Type B pancreatic cell (in vitro differentiated cells): Measurements from ENCODE around the gene PTPRT. TPM values are rescaled to one million over a fixed set of nuclear protein-coding genes. Genes with fewer than 3 reads are reported as not detected.

Source experiments
- DNase-seq: peaks from one replicate; pipeline ENCODE4 v3.0.0; 2021; ENCODE audit warnings: mixed read lengths; ENCODE audit not compliant: unreplicated experiment; ENCODE audit errors: extremely low spot score
- H3K27ac Mint-ChIP-seq: 2 replicates; pipeline ENCODE4 v1.8.0; 2021; ENCODE audit warnings: mild to moderate bottlenecking, mixed read lengths
- H3K27me3 Mint-ChIP-seq: 2 replicates; pipeline ENCODE4 v1.8.0; 2021; ENCODE audit warnings: mixed read lengths
- H3K36me3 Mint-ChIP-seq: 2 replicates; pipeline ENCODE4 v1.8.0; 2021; ENCODE audit warnings: mixed read lengths
- H3K4me1 Mint-ChIP-seq: one replicate; pipeline ENCODE4 v1.8.0; 2021; ENCODE audit warnings: mixed read lengths; ENCODE audit not compliant: unreplicated experiment
- H3K4me3 Mint-ChIP-seq: 2 replicates; pipeline ENCODE4 v1.8.0; 2021; ENCODE audit warnings: mild to moderate bottlenecking, mixed read lengths
- H3K9me3 Mint-ChIP-seq: 2 replicates; pipeline ENCODE4 v1.8.0; 2021; ENCODE audit warnings: mixed read lengths
- total RNA-seq: library from RNA; stranded (reverse); gene quantifications from 2 replicates; pipeline ENCODE4 v1.2.1, GENCODE V29; 2021; ENCODE audit warnings: low replicate concordance
- TF ChIP-seq, protein P1 (sequence below): fragments of 200-600 bp; sonication (generic); conservative IDR thresholded peaks from 2 replicates; pipeline ENCODE4 v1.5.0; 2021; ENCODE audit warnings: antibody characterized with exemption, mild to moderate bottlenecking

PTPRT gene
- total RNA-seq, 1 donor from 2014 or later = 7.0 TPM

DNA sequence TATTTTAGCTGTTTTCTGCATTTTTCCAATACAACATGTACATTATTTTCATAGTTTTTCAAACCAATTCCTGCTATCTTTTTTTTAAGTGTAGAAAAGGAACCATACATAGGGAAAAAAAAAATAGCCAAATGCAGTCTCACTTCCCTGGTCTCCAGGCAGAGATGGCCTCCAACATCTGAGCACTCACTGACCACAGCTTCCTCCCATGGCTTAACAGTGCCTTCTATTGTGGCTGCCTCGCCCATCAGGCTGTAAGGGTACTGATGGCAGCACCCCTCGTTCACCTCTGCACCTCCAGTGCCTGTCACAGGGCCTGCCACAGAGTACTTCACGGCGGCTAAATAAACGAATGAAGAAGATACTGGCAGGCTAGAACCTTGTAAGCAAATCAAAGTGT is 591.1 kb downstream of the PTPRT start:
- Mint-ChIP-seq H3K27me3 (peaks cover 8% of the 10 kb centered on the region), H3K36me3 (no peaks in the 10 kb centered on the region), H3K9me3 (no peaks in the 10 kb centered on the region), H3K4me1 (no peaks in the 10 kb centered on the region), H3K27ac (no peak overlapping the region), H3K4me3 (no peak overlapping the region)
- DNase-seq = peak; percentile 27
- TF ChIP-seq, protein P1, sequence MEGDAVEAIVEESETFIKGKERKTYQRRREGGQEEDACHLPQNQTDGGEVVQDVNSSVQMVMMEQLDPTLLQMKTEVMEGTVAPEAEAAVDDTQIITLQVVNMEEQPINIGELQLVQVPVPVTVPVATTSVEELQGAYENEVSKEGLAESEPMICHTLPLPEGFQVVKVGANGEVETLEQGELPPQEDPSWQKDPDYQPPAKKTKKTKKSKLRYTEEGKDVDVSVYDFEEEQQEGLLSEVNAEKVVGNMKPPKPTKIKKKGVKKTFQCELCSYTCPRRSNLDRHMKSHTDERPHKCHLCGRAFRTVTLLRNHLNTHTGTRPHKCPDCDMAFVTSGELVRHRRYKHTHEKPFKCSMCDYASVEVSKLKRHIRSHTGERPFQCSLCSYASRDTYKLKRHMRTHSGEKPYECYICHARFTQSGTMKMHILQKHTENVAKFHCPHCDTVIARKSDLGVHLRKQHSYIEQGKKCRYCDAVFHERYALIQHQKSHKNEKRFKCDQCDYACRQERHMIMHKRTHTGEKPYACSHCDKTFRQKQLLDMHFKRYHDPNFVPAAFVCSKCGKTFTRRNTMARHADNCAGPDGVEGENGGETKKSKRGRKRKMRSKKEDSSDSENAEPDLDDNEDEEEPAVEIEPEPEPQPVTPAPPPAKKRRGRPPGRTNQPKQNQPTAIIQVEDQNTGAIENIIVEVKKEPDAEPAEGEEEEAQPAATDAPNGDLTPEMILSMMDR = no peak

DNA sequence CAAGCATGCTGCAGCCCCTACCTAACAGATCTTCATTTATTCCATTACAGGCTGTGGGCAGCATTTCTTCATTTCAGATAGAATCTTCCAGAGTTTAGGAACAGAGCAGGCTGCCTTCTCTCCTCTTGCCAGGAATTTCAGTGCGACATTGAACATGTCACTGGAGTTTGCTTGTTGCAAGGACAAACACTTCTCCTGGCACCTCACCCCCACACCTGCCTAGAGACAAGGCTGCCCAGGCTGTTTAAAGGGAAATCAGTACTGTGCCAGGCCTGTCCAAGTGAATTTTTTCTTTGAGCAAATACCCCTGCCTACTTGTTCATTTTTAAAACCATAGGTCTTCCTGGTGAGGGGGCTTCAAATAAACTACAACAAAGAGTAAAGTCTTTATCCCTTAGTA is 594.1 kb downstream of the PTPRT start:
- Mint-ChIP-seq H3K9me3 (no peaks in the 10 kb centered on the region), H3K36me3 (no peaks in the 10 kb centered on the region)
- TF ChIP-seq, protein P1 = no peak

DNA sequence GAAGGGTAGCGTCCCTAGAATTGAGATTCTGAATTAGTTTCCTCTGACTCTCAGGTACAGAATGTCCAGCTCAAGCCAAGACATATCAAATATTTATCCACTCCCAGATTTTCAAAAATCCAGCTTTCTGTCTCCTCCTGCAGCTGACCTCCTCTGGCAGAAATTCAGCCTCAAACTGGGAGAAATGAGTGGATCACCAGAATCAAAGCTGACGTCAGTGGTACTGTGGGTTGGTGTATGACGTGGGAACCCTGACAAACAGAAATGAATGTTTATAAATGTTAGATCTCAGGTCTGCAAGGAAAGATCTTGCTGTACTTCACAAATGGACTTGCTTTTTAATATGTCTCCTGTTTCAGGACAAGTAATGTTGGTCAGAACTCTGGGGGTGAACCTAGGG is 595.0 kb downstream of the PTPRT start:
- DNase-seq = no peak
- no peak overlapping the region for H3K27ac Mint-ChIP-seq
- peaks cover 16% of the 10 kb centered on the region for H3K27me3 Mint-ChIP-seq
- no peaks in the 10 kb centered on the region for H3K4me1 Mint-ChIP-seq
- no peaks in the 10 kb centered on the region for H3K36me3 Mint-ChIP-seq
- H3K9me3 Mint-ChIP-seq = no peaks in the 10 kb centered on the region
- H3K4me3 Mint-ChIP-seq = no peak overlapping the region
- TF ChIP-seq, protein P1 = no peak

More for the DNA sequence above, 594.1 kb downstream of the PTPRT start:
- H3K4me3 Mint-ChIP-seq = no peak overlapping the region
- H3K27ac Mint-ChIP-seq = no peak overlapping the region
- H3K27me3 Mint-ChIP-seq = peaks cover 16% of the 10 kb centered on the region
- peak; percentile 24 for DNase-seq
- no peaks in the 10 kb centered on the region for H3K4me1 Mint-ChIP-seq

DNA sequence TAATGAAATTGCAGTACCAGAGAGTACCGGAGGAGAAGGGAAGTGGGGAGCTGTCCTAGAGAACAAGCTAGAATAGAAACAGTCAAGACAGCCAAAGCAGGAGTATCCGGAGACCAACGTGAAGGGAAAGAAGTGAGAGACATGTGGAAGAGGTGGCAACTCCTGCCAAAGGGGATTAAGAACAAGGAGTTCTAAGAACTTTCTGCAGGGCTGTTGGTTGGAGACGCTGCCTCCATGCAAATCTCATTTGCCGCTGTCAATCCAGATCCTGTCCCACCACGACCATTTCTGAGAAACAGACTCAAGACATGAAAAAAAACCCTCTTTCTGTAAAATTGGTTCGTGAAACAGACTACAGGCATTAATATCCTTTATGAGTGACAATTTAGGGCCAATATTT is 595.7 kb downstream of the PTPRT start:
- no peaks in the 10 kb centered on the region for H3K36me3 Mint-ChIP-seq
- H3K4me3 Mint-ChIP-seq = no peak overlapping the region
- TF ChIP-seq, protein P1 = no peak
- no peaks in the 10 kb centered on the region for H3K9me3 Mint-ChIP-seq
- no peak for DNase-seq
- peaks cover 16% of the 10 kb centered on the region for H3K27me3 Mint-ChIP-seq
- H3K4me1 Mint-ChIP-seq = no peaks in the 10 kb centered on the region
- H3K27ac Mint-ChIP-seq = no peak overlapping the region

DNA sequence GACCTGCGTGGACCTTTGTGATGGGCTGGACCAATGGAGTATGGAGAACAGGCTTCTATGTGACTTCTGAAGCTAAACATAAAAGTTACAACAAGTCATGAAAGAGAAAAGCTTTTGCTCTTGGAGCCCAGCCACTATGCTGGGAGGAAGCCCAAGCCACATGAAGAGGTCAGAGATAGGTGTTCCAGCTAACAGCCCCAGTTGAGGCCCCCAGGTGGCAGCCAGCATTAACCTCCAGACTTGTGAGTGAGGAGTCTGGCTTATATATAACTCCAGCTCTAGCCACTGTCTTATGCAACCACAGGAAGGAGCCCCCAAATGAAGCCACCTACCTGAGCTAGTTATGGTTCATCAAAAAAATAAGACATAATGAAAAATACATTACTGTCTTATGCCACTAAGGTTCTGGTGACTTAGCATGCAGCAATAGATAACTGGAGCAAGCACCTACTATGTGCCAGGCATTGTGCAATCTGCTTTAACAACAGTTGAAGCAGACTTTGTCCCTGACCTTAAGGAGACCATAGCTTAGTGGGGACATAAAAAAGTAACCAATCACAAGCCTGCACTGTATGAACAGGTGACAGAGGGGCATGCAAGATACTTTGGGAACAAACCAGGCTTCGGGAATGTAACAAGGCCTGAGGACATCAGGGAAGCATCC is 599.6 kb downstream of the PTPRT start:
- H3K4me3 Mint-ChIP-seq = no peak overlapping the region
- H3K4me1 Mint-ChIP-seq = no peaks in the 10 kb centered on the region
- H3K36me3 Mint-ChIP-seq = no peaks in the 10 kb centered on the region
- no peaks in the 10 kb centered on the region for H3K9me3 Mint-ChIP-seq
- DNase-seq = no peak
- no peak overlapping the region for H3K27ac Mint-ChIP-seq
- peaks cover 13% of the 10 kb centered on the region for H3K27me3 Mint-ChIP-seq
- TF ChIP-seq, protein P1 = no peak
